ENCODE results near the gene RPS18.

GRCh38 chr6:33277663-33278391 lies 6.0 kb downstream of the RPS18 start:
- TF ChIP-seq POLR2A (IDR thresholded peaks at IDR 0.05; ENCODE audit: low read depth, low read length) (no peak), TAF1 (IDR thresholded peaks at IDR 0.05; ENCODE audit: low read depth, low read length) (no peak)

Measured in GM12891 (cell line).